Measurements from ENCODE around the gene TMEM178B. TPM values are rescaled to one million over a fixed set of nuclear protein-coding genes. Genes with fewer than 3 reads are reported as not detected.

TMEM178B gene
- total and polyA plus RNA-seq, 2 donors (not counting 1 experiment from before 2014, with no cell fraction given), result 0.28 to 0.96 TPM

- no peak for ATAC-seq (ENCODE audit: low read depth)
- no peak for DNase-seq
- no peaks in the 10 kb centered on the region for H3K9me3 Mint-ChIP-seq (ENCODE audit: insufficient read depth)
- Histone ChIP-seq H3K4me2 (replicated peaks; ENCODE audit: low read depth, low read length, poor library complexity, severe bottlenecking) (no peak overlapping the region), H3K79me2 (ENCODE audit: control insufficient read depth, insufficient read depth, low read length) (no peaks in the 10 kb centered on the region), H3K27me3 (replicated peaks in 1 of 4; ENCODE audit: control extremely low read depth in 1 of 4, control insufficient read depth in 3 of 4, insufficient read depth in 4 of 4, low read length in 3 of 4) (no peaks in the 10 kb centered on the region), H3K9ac (ENCODE audit: low read length) (no peak overlapping the region), H4K20me1 (ENCODE audit: control insufficient read depth, insufficient read depth, low read length, poor library complexity, severe bottlenecking) (no peaks in the 10 kb centered on the region), H3K4me3 (ENCODE audit: control extremely low read depth in 1 of 5, extremely low read depth in 1 of 5, insufficient read depth in 1 of 5, low read depth in 2 of 5, low read length in 4 of 5) (no peak overlapping the region), H3K9me3 (ENCODE audit: control extremely low read depth in 1 of 3, control insufficient read depth in 2 of 3, insufficient read depth in 1 of 3, low read length in 2 of 3) (no peaks in the 10 kb centered on the region), H3K4me1 (ENCODE audit: control insufficient read depth in 2 of 2, insufficient read depth in 2 of 2, low read length in 2 of 2) (no peaks in the 10 kb centered on the region), H3K36me3 (replicated peaks in 1 of 2; ENCODE audit: control extremely low read depth in 1 of 2, control insufficient read depth in 1 of 2, extremely low read depth in 1 of 2, insufficient read depth in 2 of 2, low read length in 1 of 2) (no peaks in the 10 kb centered on the region), H2AFZ (ENCODE audit: insufficient read depth, low read depth, low read length, poor library complexity, severe bottlenecking) (no peak overlapping the region), H3K27ac (ENCODE audit: low read length in 2 of 2) (no peak overlapping the region)
- POLR2A ChIA-PET, result no interaction called here
- WGBS (ENCODE audit: insufficient coverage), result no CpG with 5 or more reads among the region's 2 CpGs
- H3K27me3 Mint-ChIP-seq, result peaks cover 25% of the 10 kb centered on the region
- no peak overlapping the region for H3K4me3 Mint-ChIP-seq
- intact Hi-C loops (cut with micrococcal nuclease), result no loop called here
- no peak for TF ChIP-seq EZH2 (IDR thresholded peaks at IDR 0.05; ENCODE audit: borderline replicate concordance, insufficient read depth, low read depth, low read length, poor library complexity, severe bottlenecking)
- TF ChIP-seq CTCF (IDR thresholded peaks at IDR 0.05), result no peak
- H3K27ac Mint-ChIP-seq, result no peak overlapping the region
- H3K4me1 Mint-ChIP-seq, result no peaks in the 10 kb centered on the region
- CTCF ChIA-PET, result no interaction called here
Observed at GRCh38 chr7:141102436-141102835, 28.6 kb downstream of the TMEM178B start.

- H3K27me3 Mint-ChIP-seq, result peaks cover 25% of the 10 kb centered on the region
- Histone ChIP-seq H3K36me3 (replicated peaks in 1 of 2; ENCODE audit: control extremely low read depth in 1 of 2, control insufficient read depth in 1 of 2, extremely low read depth in 1 of 2, insufficient read depth in 2 of 2, low read length in 1 of 2) (no peaks in the 10 kb centered on the region), H3K9me3 (ENCODE audit: control extremely low read depth in 1 of 3, control insufficient read depth in 2 of 3, insufficient read depth in 1 of 3, low read length in 2 of 3) (no peaks in the 10 kb centered on the region), H3K79me2 (ENCODE audit: control insufficient read depth, insufficient read depth, low read length) (no peaks in the 10 kb centered on the region), H3K4me1 (ENCODE audit: control insufficient read depth in 2 of 2, insufficient read depth in 2 of 2, low read length in 2 of 2) (no peaks in the 10 kb centered on the region), H3K9ac (ENCODE audit: low read length) (no peak overlapping the region), H4K20me1 (ENCODE audit: control insufficient read depth, insufficient read depth, low read length, poor library complexity, severe bottlenecking) (no peaks in the 10 kb centered on the region), H3K27me3 (replicated peaks in 1 of 4; ENCODE audit: control extremely low read depth in 1 of 4, control insufficient read depth in 3 of 4, insufficient read depth in 4 of 4, low read length in 3 of 4) (no peaks in the 10 kb centered on the region), H3K27ac (ENCODE audit: low read length in 2 of 2) (no peak overlapping the region), H2AFZ (ENCODE audit: insufficient read depth, low read depth, low read length, poor library complexity, severe bottlenecking) (no peak overlapping the region), H3K4me2 (replicated peaks; ENCODE audit: low read depth, low read length, poor library complexity, severe bottlenecking) (no peak overlapping the region), H3K4me3 (ENCODE audit: control extremely low read depth in 1 of 5, extremely low read depth in 1 of 5, insufficient read depth in 1 of 5, low read depth in 2 of 5, low read length in 4 of 5) (no peak overlapping the region)
- H3K9me3 Mint-ChIP-seq (ENCODE audit: insufficient read depth), result no peaks in the 10 kb centered on the region
- H3K4me3 Mint-ChIP-seq, result no peak overlapping the region
- no peak for TF ChIP-seq EZH2 (IDR thresholded peaks at IDR 0.05; ENCODE audit: borderline replicate concordance, insufficient read depth, low read depth, low read length, poor library complexity, severe bottlenecking)
- no peak for TF ChIP-seq CTCF (IDR thresholded peaks at IDR 0.05)
- H3K27ac Mint-ChIP-seq, result no peak overlapping the region
- H3K4me1 Mint-ChIP-seq, result no peaks in the 10 kb centered on the region
- POLR2A ChIA-PET, result no interaction called here
- CTCF ChIA-PET, result no interaction called here
- no CpG with 5 or more reads among the region's 4 CpGs for WGBS (ENCODE audit: insufficient coverage)
- intact Hi-C loops (cut with micrococcal nuclease), result no loop called here
- ATAC-seq (ENCODE audit: low read depth), result no peak
- DNase-seq, result no peak
Observed at GRCh38 chr7:141103847-141104429, 30.1 kb downstream of the TMEM178B start.

Data from B cell (primary cell).